Mesenchymal stem cell (in vitro differentiated cells and primary cell): ENCODE data around the gene TSC22D4.

Experiments used
- DNase-seq: peaks from one replicate; pipeline ENCODE4 v3.0.0-alpha.2; 2013
- H2AFZ ChIP-seq: one replicate; pipeline ENCODE4 v1.6.1; 2013; ENCODE audit warnings: low read depth, mild to moderate bottlenecking, control low read depth, inconsistent platforms, low read length, moderate library complexity
- H2AK5ac ChIP-seq: 2 replicates; pipeline ENCODE4 v1.6.1; 2013; ENCODE audit warnings: low read length, moderate library complexity, mild to moderate bottlenecking, inconsistent platforms; ENCODE audit not compliant: severe bottlenecking
- H2BK120ac ChIP-seq: one replicate; pipeline ENCODE4 v1.6.1; 2013; ENCODE audit warnings: low read depth, mild to moderate bottlenecking, inconsistent platforms, low read length, moderate library complexity
- H2BK12ac ChIP-seq, 2 experiments: one replicate each; pipeline ENCODE4 v1.6.1; 2013; ENCODE audit warnings: inconsistent platforms in 2 of 2, low read length in 2 of 2, mild to moderate bottlenecking in 2 of 2, moderate library complexity in 2 of 2, control low read depth in 1 of 2
- H2BK15ac ChIP-seq: one replicate; pipeline ENCODE4 v1.6.1; 2013; ENCODE audit warnings: mild to moderate bottlenecking, low read depth, inconsistent platforms; ENCODE audit not compliant: poor library complexity, severe bottlenecking
- H2BK5ac ChIP-seq: 2 replicates; pipeline ENCODE4 v1.6.1; 2013; ENCODE audit warnings: low read depth, mild to moderate bottlenecking, low read length, control low read depth, inconsistent platforms; ENCODE audit not compliant: poor library complexity, severe bottlenecking
- H3K14ac ChIP-seq, 2 experiments: one replicate each; pipeline ENCODE4 v1.6.1; 2013; ENCODE audit warnings: inconsistent platforms in 2 of 2, low read length in 2 of 2, control low read depth in 1 of 2, mild to moderate bottlenecking in 1 of 2, moderate library complexity in 1 of 2
- H3K18ac ChIP-seq, 2 experiments: one replicate each; pipeline ENCODE4 v1.6.1; 2013; ENCODE audit warnings: inconsistent platforms in 2 of 2, low read length in 2 of 2, control low read depth in 1 of 2, low read depth in 1 of 2, mild to moderate bottlenecking in 1 of 2
- H3K23ac ChIP-seq, 2 experiments: one replicate each; pipeline ENCODE4 v1.6.1; 2013; ENCODE audit warnings: inconsistent platforms in 2 of 2, low read length in 2 of 2, mild to moderate bottlenecking in 2 of 2, moderate library complexity in 2 of 2, control low read depth in 1 of 2
- H3K27ac ChIP-seq: 2 replicates; pipeline ENCODE4 v1.5.1; 2013; ENCODE audit warnings: mild to moderate bottlenecking, moderate library complexity, low read length, control low read depth, inconsistent platforms; ENCODE audit not compliant: poor library complexity, severe bottlenecking
- H3K27me3 ChIP-seq, 2 experiments: 2 replicates each; pipeline versions ENCODE4 v1.6.1 to v1.7.0; 2013; ENCODE audit warnings: low read length in 2 of 2, mild to moderate bottlenecking in 2 of 2, moderate library complexity in 2 of 2, control low read depth in 1 of 2, inconsistent platforms in 1 of 2; ENCODE audit not compliant: control insufficient read depth in 1 of 2, insufficient read depth in 1 of 2
- H3K36me3 ChIP-seq, 2 experiments: 2 replicates each; pipeline versions ENCODE4 v1.6.1 to v1.7.0; 2013; ENCODE audit warnings: low read length in 2 of 2, control low read depth in 1 of 2, inconsistent platforms in 1 of 2, low read depth in 1 of 2, mild to moderate bottlenecking in 1 of 2; ENCODE audit not compliant: insufficient read depth in 2 of 2, control insufficient read depth in 1 of 2
- H3K4ac ChIP-seq, 2 experiments: one replicate each; pipeline ENCODE4 v1.6.1; 2013; ENCODE audit warnings: inconsistent platforms in 2 of 2, low read length in 2 of 2, mild to moderate bottlenecking in 2 of 2, moderate library complexity in 2 of 2, control low read depth in 1 of 2, low read depth in 1 of 2
- H3K4me1 ChIP-seq: 2 replicates; pipeline ENCODE4 v1.6.1; 2013; ENCODE audit warnings: low read depth, low read length, control low read depth; ENCODE audit not compliant: control insufficient read depth, insufficient read depth
- H3K4me2 ChIP-seq: 2 replicates; pipeline ENCODE4 v1.6.1; 2013; ENCODE audit warnings: low read length, mild to moderate bottlenecking, inconsistent platforms; ENCODE audit not compliant: poor library complexity, severe bottlenecking
- H3K4me3 ChIP-seq, 2 experiments: 2 replicates each; pipeline versions ENCODE4 v1.5.1 to v1.7.0; 2013; ENCODE audit warnings: low read length in 2 of 2, mild to moderate bottlenecking in 2 of 2, control low read depth in 1 of 2, low read depth in 1 of 2; ENCODE audit not compliant: insufficient read depth in 1 of 2
- H3K79me1 ChIP-seq: replicated peaks from 2 replicates; pipeline ENCODE4 v1.6.1; 2013; ENCODE audit warnings: mild to moderate bottlenecking, control low read depth, low read length, inconsistent platforms; ENCODE audit not compliant: poor library complexity, severe bottlenecking
- H3K9ac ChIP-seq: 2 replicates; pipeline ENCODE4 v1.7.0; 2013; ENCODE audit warnings: mild to moderate bottlenecking, low read length, moderate library complexity
- H3K9me3 ChIP-seq: 2 replicates; pipeline ENCODE4 v1.7.0; 2013; ENCODE audit warnings: mild to moderate bottlenecking, low read length; ENCODE audit not compliant: control insufficient read depth
- H4K8ac ChIP-seq: one replicate; pipeline ENCODE4 v1.6.1; 2013; ENCODE audit warnings: inconsistent platforms, mild to moderate bottlenecking, low read length, moderate library complexity
- H4K91ac ChIP-seq: one replicate; pipeline ENCODE4 v1.6.1; 2013; ENCODE audit warnings: mild to moderate bottlenecking, low read length, inconsistent platforms
- WGBS: methylation state at CpG from one replicate; pipeline ENCODE4 v1.1.7; 2013; ENCODE audit warnings: mixed read lengths; 5-methylcytosine and 5-hydroxymethylcytosine counted together

Gene TSC22D4

GRCh38 chr7:100435401-100436304 is 43.4 kb downstream of the TSC22D4 start:
- Histone ChIP-seq H4K91ac (peak overlapping the region; percentile 96), H3K23ac (peak overlapping the region in 1 of 2 experiments; percentile 95), H2BK12ac (peak overlapping the region in 1 of 2 experiments; percentile 80), H3K4ac (peak overlapping the region; percentile 88 to 99), H3K27me3 (no peaks in the 10 kb centered on the region), H2BK5ac (peak overlapping the region; percentile 46), H3K4me3 (peak overlapping the region; percentile 89 to 98), H2AFZ (peak overlapping the region; percentile 57), H3K14ac (peak overlapping the region; percentile 49 to 100), H3K9ac (peak overlapping the region; percentile 90), H2BK120ac (peak overlapping the region; percentile 95), H3K27ac (peak overlapping the region; percentile 79), H3K4me1 (peaks cover 26% of the 10 kb centered on the region), H3K4me2 (peak overlapping the region; percentile 92), H4K8ac (peak overlapping the region; percentile 97), H3K79me1 (peaks cover 4% of the 10 kb centered on the region), H3K18ac (peak overlapping the region; percentile 97), H2BK15ac (peak overlapping the region; percentile 61), H3K9me3 (no peaks in the 10 kb centered on the region), H2AK5ac (peak overlapping the region; percentile 62), H3K36me3 (peaks cover 38 to 48% of the 10 kb centered on the region in 2 experiments)
- WGBS = 2% methylated on average over 55 of the region's 81 CpGs
- DNase-seq = peak; percentile 33

- Histone ChIP-seq H3K4me2 (peak overlapping the region; percentile 92), H3K14ac (no peak overlapping the region), H2AK5ac (no peak overlapping the region), H2BK12ac (no peak overlapping the region), H4K91ac (no peak overlapping the region), H3K4me1 (peaks cover 29% of the 10 kb centered on the region), H3K18ac (no peak overlapping the region), H2BK5ac (no peak overlapping the region), H3K9me3 (no peaks in the 10 kb centered on the region), H2BK120ac (no peak overlapping the region), H3K23ac (no peak overlapping the region), H3K9ac (peak overlapping the region; percentile 90), H2AFZ (no peak overlapping the region), H3K4ac (no peak overlapping the region), H3K27me3 (no peaks in the 10 kb centered on the region), H3K4me3 (peak overlapping the region in 1 of 2 experiments; percentile 89), H2BK15ac (no peak overlapping the region), H4K8ac (no peak overlapping the region), H3K36me3 (peaks cover 40 to 46% of the 10 kb centered on the region in 2 experiments), H3K27ac (no peak overlapping the region), H3K79me1 (peaks cover 6% of the 10 kb centered on the region)
- 91% methylated on average over 22 of the region's 22 CpGs for WGBS
- DNase-seq = no peak
Observed at GRCh38 chr7:100434297-100435144, 44.5 kb downstream of the TSC22D4 start.

GRCh38 chr7:100433592-100434296 is 45.3 kb downstream of the TSC22D4 start:
- Histone ChIP-seq H3K4me1 (peaks cover 29% of the 10 kb centered on the region), H3K27ac (no peak overlapping the region), H3K23ac (no peak overlapping the region), H3K36me3 (peaks cover 40 to 45% of the 10 kb centered on the region in 2 experiments), H3K18ac (no peak overlapping the region), H4K91ac (no peak overlapping the region), H4K8ac (peak overlapping the region; percentile 19), H3K4me2 (no peak overlapping the region), H2AFZ (no peak overlapping the region), H2BK12ac (no peak overlapping the region), H3K14ac (no peak overlapping the region), H3K4ac (no peak overlapping the region), H3K9ac (peak overlapping the region; percentile 99), H3K4me3 (no peak overlapping the region), H2BK120ac (no peak overlapping the region), H2AK5ac (no peak overlapping the region), H3K9me3 (no peaks in the 10 kb centered on the region), H3K79me1 (peaks cover 6% of the 10 kb centered on the region), H2BK15ac (no peak overlapping the region), H3K27me3 (no peaks in the 10 kb centered on the region), H2BK5ac (no peak overlapping the region)
- no peak for DNase-seq
- WGBS = 88% methylated on average over 9 of the region's 10 CpGs
